Fibroblast of peridontal ligament (primary cell): Measurements from ENCODE around the gene SH3PXD2B.
"Not testable (repeated sequence)": the region's sequence is repeated elsewhere in the genome, so short reads cannot be mapped to it uniquely, and the experiment has no call there.

Experiments used
- DNase-seq: peaks from one replicate; pipeline ENCODE4 v3.0.0-alpha.2; 2010; ENCODE audit errors: extremely low read depth

The SH3PXD2B gene

GRCh38 chr5:172368699-172369098 is 85.6 kb downstream of the SH3PXD2B start:
- DNase-seq = not testable (repeated sequence)

GRCh38 chr5:172365948-172366608 is 88.2 kb downstream of the SH3PXD2B start:
- no peak for DNase-seq

GRCh38 chr5:172364773-172365172 is 89.6 kb downstream of the SH3PXD2B start:
- DNase-seq = no peak

- no peak for DNase-seq
Measured at GRCh38 chr5:172362755-172363154, 91.6 kb downstream of the SH3PXD2B start.

- peak; percentile 99 for DNase-seq
Measured at GRCh38 chr5:172361566-172362238, 92.6 kb downstream of the SH3PXD2B start.

- no peak for DNase-seq
Measured at GRCh38 chr5:172358345-172358744, 96.0 kb downstream of the SH3PXD2B start.

GRCh38 chr5:172356527-172356926 is 97.8 kb downstream of the SH3PXD2B start:
- no peak for DNase-seq

GRCh38 chr5:172356047-172356446 is 98.3 kb downstream of the SH3PXD2B start:
- no peak for DNase-seq

- no peak for DNase-seq
Measured at GRCh38 chr5:172353846-172354245, 100.5 kb downstream of the SH3PXD2B start.

GRCh38 chr5:172353271-172353812 is 101.0 kb downstream of the SH3PXD2B start:
- peak; percentile 44 for DNase-seq

- not testable (repeated sequence) for DNase-seq
Measured at GRCh38 chr5:172352526-172352925, 101.8 kb downstream of the SH3PXD2B start.

- DNase-seq = no peak
Measured at GRCh38 chr5:172351240-172351778, 103.0 kb downstream of the SH3PXD2B start.

GRCh38 chr5:172350212-172351181 is 103.8 kb downstream of the SH3PXD2B start:
- no peak for DNase-seq

- DNase-seq = not testable (repeated sequence)
Measured at GRCh38 chr5:172348733-172349132, 105.6 kb downstream of the SH3PXD2B start.

GRCh38 chr5:172348084-172348483 is 106.2 kb downstream of the SH3PXD2B start:
- no peak for DNase-seq

GRCh38 chr5:172347496-172348052 is 106.8 kb downstream of the SH3PXD2B start:
- no peak for DNase-seq

- DNase-seq = no peak
Measured at GRCh38 chr5:172345881-172346280, 108.4 kb downstream of the SH3PXD2B start.

GRCh38 chr5:172344855-172345409 is 109.4 kb downstream of the SH3PXD2B start:
- DNase-seq = no peak

GRCh38 chr5:172343741-172344140 is 110.6 kb downstream of the SH3PXD2B start:
- DNase-seq = no peak

- DNase-seq = no peak
Measured at GRCh38 chr5:172342918-172343317, 111.4 kb downstream of the SH3PXD2B start.
